ENCODE data around the gene HEMGN. TPM values are rescaled to one million over a fixed set of nuclear protein-coding genes. Genes with fewer than 3 reads are reported as not detected.
"Not testable (repeated sequence)": the region's sequence is repeated elsewhere in the genome, so short reads cannot be mapped to it uniquely, and the experiment has no call there.

Gene HEMGN
- total RNA-seq (2014; rRNA removed; shearing (Covaris generic)): not detected in 2 replicates

GRCh38 chr9:97938081-97938644 lies at the start of gene HEMGN:
TSS of gene HEMGN (minus strand) at chr9:97938172. CDS start at chr9:97938136, 36 bp downstream.
- DNase-seq (ENCODE audit: low spot score): no peak

GRCh38 chr9:97987487-97987886 lies 49.5 kb upstream of the HEMGN start:
- no peak for DNase-seq (ENCODE audit: low spot score)

GRCh38 chr9:97985058-97985861 lies 47.3 kb upstream of the HEMGN start:
- DNase-seq (ENCODE audit: low spot score): no peak

GRCh38 chr9:97984188-97985057 lies 46.5 kb upstream of the HEMGN start:
- peak; percentile 24 for DNase-seq (ENCODE audit: low spot score)

GRCh38 chr9:97983589-97984187 lies 45.7 kb upstream of the HEMGN start:
- DNase-seq (ENCODE audit: low spot score): peak; percentile 10

- peak; percentile 84 for DNase-seq (ENCODE audit: low spot score)
These were observed 45.0 kb upstream of the HEMGN start, which contains the start of gene ANP32B for GRCh38 chr9:97982683-97983588. TSS of gene ANP32B (plus strand) at chr9:97983341. CDS start at chr9:97983556, 215 bp downstream.

GRCh38 chr9:97981846-97982682 lies 44.1 kb upstream of the HEMGN start:
- DNase-seq (ENCODE audit: low spot score): no peak

DNA sequence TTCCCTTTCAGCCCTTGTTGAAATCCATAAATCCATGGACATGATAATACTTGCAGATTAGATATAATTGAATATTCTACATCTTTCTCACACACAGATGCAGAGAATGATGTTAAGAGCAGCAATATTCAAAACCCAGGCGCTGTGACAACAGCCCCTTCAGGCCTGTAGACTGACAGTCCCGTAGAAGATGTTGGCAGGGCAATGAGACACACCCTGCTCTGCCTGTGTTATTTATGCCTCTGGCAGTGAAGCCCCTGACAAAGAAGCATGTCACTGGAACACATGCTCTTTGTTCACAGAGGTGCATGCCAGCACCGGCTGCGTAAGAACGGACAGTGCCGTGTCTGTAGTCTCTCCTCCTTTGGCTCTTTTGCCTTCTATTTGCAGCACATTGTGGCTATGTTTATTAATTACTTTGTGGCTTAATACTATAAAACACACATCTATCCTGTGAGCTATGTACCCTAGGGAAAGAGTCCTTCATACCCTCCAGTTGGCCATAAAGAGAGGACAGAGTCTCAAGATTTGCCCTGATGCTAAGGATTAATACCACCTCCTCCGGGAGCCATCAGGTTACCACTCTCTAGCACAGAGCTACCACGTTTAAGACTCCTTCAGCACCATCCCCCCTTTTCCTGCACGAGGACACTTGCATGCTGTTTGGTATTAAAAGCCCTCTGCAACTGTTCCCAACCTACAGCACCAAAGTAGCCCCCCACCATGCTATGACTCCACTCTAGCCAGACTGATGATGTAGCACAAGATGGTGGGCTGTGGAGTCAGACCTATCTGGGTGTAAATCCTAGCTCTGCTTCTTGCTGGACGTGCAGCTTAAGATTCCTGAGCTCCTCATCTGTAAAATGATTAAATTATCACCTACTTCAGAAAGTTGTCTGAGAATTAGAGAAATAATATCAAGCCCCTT lies 43.2 kb upstream of the HEMGN start:
- DNase-seq (ENCODE audit: low spot score): no peak

- DNase-seq (ENCODE audit: low spot score): no peak
These were observed 42.5 kb upstream of the HEMGN start for GRCh38 chr9:97980479-97980803.

- DNase-seq (ENCODE audit: low spot score): no peak
These were observed 42.0 kb upstream of the HEMGN start for GRCh38 chr9:97979788-97980478.

DNA sequence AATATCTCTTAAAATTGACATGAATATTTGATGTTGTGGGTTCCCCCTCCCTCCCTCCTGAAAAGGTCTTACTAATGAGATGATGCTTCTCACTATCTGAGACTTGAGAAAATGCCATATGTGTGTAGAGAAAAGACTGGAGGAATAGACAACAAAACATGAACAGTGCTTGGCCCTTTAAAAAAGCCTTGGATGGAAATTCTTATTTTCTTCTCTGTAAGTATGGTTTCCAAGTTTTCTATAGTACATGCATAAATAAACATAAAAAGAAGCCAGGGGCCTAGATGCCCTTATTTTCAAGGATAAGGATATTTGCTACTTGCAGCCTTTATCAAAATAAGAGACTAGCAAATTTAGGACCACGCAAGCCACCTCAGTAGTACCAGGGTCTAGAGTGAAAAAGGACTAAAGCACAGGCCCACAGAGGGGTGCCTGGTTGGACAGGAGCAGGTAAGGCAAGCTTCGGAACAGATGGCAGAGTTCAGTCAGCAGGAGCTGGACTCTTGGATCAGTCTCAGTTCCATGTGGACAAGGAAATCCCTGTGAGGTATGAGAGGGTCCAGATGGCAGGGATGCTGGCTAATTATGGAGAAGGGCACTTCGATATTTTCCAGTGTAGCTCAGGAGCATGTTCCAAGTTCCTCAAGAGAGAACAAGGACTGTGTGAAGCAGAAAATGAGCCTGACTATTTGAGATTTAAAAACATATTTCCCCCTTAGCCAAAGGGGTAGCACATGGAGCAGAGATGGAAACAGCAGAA lies 40.6 kb upstream of the HEMGN start:
- DNase-seq (ENCODE audit: low spot score): no peak

- DNase-seq (ENCODE audit: low spot score): not testable (repeated sequence)
These were observed 38.7 kb upstream of the HEMGN start for GRCh38 chr9:97976633-97977032.

- DNase-seq (ENCODE audit: low spot score): no peak
These were observed 37.4 kb upstream of the HEMGN start for GRCh38 chr9:97975376-97975775.

DNA sequence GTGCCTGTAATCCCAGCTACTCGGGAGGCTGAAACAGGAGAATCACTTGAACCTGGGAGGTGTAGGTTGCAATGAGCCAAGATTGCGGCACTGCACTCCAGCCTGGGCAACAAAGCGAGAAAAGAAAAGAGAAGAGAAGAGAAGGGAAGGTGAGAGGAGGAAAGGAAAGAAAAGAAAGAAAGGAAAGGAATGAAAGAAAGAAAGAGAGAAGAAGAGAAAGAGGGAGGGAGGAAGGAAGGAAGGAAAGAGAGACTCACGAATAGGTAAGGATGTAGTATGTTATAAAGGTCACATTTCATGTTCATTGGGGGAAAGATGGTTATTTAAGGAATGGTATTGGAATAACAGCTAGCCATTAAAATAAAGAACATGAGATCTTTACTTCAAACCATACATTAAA lies 34.8 kb upstream of the HEMGN start:
- no peak for DNase-seq (ENCODE audit: low spot score)

DNA sequence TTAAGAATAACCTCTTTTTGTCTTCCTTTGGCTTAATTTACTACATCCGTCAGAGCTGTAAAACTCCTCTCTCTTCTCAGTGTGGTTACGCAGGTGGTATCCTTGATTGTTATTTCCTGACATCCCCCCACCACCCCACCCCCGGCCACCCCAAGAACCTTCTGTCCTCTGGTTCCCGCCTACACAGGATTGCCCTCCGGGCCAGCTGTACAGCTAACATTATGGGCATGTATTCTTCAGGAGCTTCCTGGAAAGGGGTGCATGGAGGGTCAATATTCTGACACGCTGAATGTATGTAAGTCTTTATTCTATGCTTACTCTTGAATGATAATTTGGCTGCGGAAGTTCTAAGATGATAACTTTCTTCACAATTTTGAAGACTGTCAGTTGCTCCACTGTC lies 32.2 kb upstream of the HEMGN start:
- no peak for DNase-seq (ENCODE audit: low spot score)

DNA sequence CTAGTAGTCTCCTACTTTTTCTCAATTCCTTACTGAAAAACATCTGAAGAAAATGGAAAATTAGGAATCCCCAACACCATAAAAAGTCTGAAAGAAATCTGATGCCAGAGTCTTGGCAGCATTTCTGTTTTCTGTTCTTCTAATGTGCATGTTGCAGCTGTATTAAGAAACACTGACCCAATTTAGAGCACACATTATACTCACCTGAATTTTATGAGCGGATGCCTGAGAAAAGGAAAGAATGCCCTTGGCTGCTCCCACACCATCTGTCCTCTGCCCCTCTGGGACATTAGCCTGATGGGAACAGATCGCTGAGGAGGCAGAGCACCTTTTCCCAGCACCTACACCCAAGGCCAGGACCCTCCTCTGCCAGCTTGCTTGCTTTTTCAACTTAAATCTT lies 31.0 kb upstream of the HEMGN start:
- DNase-seq (ENCODE audit: low spot score): no peak

- DNase-seq (ENCODE audit: low spot score): no peak
These were observed 28.5 kb upstream of the HEMGN start for GRCh38 chr9:97966493-97966892.

- no peak for DNase-seq (ENCODE audit: low spot score)
These were observed 26.9 kb upstream of the HEMGN start for GRCh38 chr9:97964901-97965300.
